GM21447 (cell line): ENCODE results near the gene TNS3.

Experiments
- ATAC-seq: cut with Tn5 transposase; IDR thresholded peaks from one replicate; pipeline ENCODE4 v1.9.1; 2021; ENCODE audit not compliant: unreplicated experiment

Gene TNS3

DNA sequence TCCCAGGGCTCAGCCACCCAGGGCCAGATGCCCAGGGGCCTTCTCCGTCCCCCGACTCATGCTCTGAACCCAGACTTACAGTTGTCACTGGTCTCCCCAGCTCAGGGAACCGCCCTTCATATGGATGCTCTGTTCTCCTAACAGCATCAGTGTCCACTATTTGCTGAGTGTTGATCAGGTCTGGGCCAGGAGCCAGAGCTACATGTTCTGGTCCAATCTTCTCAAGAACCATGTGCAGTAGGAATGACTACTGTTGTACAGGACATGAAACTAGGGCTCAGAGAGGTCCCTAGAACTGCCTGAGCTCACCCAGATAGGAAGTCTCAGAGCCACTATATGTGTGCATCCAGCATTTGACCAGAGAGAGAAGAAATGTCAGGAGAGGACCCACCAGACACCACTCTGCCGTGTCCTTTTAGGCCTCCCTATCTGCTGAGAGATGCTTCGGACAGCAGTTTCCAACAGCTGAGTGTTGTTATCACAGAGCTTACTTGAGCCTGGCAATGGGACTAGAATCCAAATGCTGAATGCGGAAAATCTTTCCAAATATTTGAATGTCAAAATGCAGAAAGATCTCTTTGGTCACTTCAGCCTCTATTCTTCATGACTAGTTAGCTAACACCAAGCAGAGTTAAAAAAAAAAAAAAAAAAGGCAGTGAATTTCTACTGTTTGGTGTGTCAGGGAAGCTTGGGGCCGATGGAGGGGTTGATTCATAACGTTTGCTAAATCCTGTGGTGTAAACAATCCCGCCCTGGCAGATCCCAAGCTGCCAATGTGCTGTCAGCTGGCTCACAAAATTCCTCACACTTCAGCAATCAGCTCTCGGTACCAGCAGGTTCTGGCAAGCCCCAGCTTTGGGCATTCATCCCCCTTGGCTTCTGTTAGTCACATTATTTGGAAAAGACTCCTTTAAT is 246.1 kb downstream of the TNS3 start:
- ATAC-seq, result no peak

GRCh38 chr7:47335071-47335470 is 246.8 kb downstream of the TNS3 start:
- ATAC-seq, result no peak

- no peak for ATAC-seq
These were observed 248.0 kb downstream of the TNS3 start for GRCh38 chr7:47333959-47334358.

GRCh38 chr7:47333554-47333887 is 248.4 kb downstream of the TNS3 start:
- no peak for ATAC-seq

- ATAC-seq, result no peak
These were observed 249.0 kb downstream of the TNS3 start for GRCh38 chr7:47332681-47333553.

- no peak for ATAC-seq
These were observed 249.7 kb downstream of the TNS3 start for GRCh38 chr7:47332213-47332612.

GRCh38 chr7:47331179-47331565 is 250.7 kb downstream of the TNS3 start:
- ATAC-seq, result no peak

- ATAC-seq, result no peak
These were observed 251.2 kb downstream of the TNS3 start for GRCh38 chr7:47330561-47331178.

DNA sequence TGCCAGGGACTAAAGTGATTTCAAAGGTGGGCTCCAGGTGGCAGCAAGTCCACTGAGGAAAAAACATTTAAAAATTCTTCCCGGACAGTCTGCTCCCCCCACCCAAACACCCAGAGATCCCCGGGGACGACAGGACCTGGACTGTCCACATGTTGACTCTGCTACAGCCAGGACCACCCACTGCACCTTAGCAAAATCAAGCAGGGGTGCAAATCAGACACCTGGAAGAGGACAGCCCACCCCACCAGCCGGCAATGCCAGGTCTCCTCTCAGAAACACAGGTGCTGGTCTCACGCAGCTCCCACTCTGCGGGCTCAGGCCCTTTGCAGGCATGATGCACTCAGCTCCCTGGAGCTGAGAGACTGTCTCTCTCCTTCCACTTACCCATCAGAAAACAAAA is 251.9 kb downstream of the TNS3 start:
- no peak for ATAC-seq

GRCh38 chr7:47329320-47329926 is 252.5 kb downstream of the TNS3 start:
- no peak for ATAC-seq

GRCh38 chr7:47328392-47329319 is 253.3 kb downstream of the TNS3 start:
- ATAC-seq, result no peak

- ATAC-seq, result no peak
These were observed 254.1 kb downstream of the TNS3 start for GRCh38 chr7:47327698-47328391.

DNA sequence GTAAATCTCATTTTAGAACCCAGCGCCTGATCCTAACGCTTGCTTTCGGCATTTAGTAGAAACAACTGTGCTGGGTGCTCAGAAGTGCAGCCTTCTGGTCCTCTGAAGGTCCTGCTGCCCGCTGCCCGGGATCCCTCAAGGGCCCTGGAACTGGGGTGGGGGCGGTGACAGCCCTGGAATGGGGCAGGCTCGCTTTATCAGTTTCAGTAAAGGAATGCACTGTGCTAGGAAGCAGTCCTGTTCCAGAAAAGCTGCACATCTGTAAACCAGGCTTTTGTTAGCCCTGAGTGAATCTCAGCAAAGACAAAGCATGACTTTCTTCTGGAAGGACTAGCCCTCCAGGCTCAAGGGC is 254.6 kb downstream of the TNS3 start:
- ATAC-seq, result no peak

DNA sequence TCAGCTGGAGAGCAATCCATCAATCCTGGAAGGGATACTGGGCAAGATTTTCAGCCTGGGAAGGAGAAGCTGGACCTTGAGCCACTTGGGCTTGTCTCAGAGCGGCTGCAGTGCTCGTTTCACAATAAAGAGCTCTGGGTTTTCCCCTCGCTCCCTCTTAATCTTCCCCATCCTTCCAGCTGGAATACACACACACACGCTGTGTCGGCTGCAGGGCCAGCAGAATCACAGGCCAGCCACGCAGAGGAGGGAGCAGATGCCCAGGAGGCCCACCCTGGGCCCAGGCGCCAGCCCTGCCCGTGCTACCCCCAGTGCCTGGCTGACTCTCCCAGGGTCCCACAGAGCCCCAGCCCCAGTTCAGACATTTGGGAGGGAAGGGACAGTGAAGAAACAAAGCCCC is 255.1 kb downstream of the TNS3 start:
- ATAC-seq, result no peak

- ATAC-seq, result no peak
These were observed 255.7 kb downstream of the TNS3 start for GRCh38 chr7:47326220-47326619.

- ATAC-seq, result no peak
These were observed 256.6 kb downstream of the TNS3 start for GRCh38 chr7:47325337-47325736.

DNA sequence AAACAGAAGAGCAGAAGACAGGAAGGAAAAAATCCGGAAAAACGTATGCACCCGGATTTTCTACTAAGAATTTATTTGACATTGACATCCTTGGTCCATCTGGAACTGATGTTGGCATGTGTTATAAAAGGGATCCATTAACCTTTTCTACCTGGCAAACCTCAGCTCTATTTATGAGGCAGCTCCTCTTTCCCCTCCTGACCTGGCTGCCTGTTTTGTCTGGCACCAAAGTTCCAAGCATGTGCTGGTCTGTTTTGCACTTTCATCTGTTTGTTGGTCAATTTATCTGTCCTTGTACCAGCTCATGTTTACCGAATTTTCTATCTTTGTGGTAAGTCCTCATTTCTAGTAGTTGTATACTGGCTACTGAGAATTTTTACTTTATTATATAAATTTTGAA is 258.0 kb downstream of the TNS3 start:
- no peak for ATAC-seq

DNA sequence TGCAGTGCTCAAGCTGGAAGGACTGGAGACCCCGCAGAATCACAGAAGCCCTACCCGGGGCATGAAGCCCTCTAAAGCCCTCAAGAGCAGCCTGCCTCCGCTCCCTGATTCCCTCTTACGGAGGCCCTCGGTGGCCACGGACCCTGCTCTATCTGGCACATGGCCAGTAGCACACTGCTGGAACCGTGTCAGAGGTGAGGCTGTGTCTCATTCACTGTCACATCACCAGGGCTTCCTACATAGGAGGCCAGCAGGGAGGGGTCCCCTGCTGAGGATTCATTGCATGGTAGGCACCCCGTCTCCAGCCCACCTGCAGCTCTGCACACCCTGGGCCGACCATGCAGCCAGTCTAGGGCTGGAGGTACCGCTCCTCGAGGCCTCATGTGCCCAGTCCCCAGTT is 259.2 kb downstream of the TNS3 start:
- no peak for ATAC-seq

GRCh38 chr7:47320296-47320695 is 261.6 kb downstream of the TNS3 start:
- no peak for ATAC-seq
